GM18907 (cell line): ENCODE results near the gene PCDHGB2.
"Not testable (repeated sequence)": the region's sequence is repeated elsewhere in the genome, so short reads cannot be mapped to it uniquely, and the experiment has no call there.

Experiments
- ATAC-seq: cut with Tn5 transposase; IDR thresholded peaks from one replicate; pipeline ENCODE4 v1.9.1; 2021; ENCODE audit warnings: mild to moderate bottlenecking, moderate library complexity; ENCODE audit not compliant: unreplicated experiment

The PCDHGB2 gene

DNA sequence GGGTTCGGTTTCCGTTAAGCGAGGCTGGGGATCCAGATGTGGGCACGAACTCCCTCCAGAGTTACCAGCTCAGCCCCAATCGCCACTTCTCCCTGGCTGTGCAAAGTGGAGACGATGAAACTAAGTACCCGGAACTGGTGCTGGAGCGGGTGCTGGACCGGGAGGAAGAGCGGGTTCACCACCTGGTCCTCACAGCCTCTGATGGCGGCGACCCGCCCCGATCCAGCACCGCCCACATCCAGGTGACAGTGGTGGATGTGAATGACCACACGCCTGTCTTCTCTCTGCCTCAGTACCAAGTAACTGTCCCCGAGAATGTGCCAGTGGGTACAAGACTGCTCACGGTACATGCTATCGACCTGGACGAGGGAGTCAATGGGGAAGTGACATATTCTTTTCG, 23.6 kb downstream of the PCDHGB2 start:
- ATAC-seq: no peak

DNA sequence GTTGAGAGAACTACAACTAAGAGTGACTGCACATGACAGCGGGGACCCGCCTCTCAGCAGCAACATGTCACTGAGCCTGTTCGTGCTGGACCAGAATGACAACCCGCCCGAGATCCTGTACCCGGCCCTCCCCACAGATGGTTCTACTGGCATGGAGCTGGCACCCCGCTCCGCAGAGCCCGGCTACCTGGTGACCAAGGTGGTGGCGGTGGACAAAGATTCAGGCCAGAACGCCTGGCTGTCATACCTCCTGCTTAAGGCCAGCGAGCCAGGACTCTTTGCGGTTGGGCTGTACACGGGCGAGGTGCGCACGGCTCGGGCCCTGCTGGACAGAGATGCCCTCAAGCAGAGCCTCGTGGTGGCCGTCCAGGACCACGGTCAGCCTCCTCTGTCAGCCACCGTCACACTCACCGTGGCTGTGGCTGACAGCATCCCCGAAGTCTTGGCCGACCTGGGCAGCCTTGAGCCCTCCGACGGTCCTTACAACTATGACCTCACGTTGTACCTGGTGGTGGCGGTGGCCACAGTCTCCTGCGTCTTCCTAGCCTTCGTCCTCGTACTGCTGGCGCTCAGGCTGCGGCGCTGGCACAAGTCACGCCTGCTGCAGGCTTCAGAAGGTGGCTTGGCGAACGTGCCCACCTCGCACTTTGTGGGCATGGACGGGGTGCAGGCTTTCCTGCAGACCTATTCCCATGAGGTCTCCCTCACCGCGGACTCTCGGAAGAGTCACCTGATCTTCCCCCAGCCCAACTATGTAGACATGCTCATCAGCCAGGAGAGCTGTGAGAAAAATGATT, 24.9 kb downstream of the PCDHGB2 start:
- no peak for ATAC-seq

DNA sequence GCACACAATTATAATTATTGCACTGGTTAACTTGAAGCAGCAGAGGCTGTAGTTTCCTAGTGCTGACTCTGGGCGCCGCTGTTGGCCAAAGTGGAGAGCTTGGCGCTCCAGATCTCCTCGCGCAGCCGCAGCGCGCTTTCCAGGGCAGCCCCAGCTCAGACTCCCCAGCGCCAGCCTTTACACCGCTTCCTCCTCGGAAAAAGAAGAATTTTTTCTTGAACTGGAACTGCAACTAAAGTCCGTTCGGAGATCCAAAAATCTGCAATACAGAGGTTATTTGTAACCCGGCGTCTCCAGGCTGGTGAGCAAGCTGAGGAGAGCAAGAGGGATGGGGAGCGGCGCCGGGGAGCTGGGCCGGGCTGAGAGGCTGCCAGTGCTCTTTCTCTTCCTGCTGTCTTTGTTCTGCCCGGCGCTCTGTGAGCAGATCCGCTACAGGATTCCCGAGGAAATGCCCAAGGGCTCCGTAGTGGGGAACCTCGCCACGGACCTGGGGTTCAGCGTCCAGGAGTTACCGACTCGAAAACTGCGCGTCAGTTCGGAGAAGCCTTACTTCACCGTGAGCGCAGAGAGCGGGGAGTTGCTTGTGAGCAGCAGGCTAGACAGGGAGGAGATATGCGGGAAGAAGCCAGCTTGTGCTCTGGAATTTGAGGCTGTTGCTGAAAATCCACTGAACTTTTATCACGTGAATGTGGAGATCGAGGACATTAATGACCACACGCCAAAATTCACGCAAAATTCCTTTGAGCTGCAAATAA, 27.9 kb downstream of the PCDHGB2 start, which contains the start of gene PCDHGB4:
TSS of gene PCDHGB4 (plus strand) at position 142 of the 755 bp plus-strand sequence. CDS start at position 329, 187 bp downstream.
- ATAC-seq: not testable (repeated sequence)

DNA sequence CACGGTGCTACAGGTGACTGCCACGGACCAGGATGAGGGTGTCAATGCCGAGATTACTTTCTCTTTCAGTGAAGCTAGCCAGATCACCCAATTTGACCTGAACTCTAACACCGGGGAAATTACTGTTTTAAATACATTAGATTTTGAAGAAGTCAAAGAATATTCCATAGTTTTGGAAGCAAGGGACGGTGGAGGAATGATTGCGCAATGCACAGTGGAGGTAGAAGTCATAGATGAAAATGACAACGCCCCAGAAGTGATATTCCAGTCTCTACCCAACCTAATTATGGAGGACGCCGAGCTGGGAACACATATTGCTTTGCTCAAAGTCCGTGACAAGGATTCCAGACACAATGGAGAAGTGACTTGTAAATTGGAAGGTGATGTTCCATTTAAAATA, 28.9 kb downstream of the PCDHGB2 start:
- ATAC-seq: no peak

DNA sequence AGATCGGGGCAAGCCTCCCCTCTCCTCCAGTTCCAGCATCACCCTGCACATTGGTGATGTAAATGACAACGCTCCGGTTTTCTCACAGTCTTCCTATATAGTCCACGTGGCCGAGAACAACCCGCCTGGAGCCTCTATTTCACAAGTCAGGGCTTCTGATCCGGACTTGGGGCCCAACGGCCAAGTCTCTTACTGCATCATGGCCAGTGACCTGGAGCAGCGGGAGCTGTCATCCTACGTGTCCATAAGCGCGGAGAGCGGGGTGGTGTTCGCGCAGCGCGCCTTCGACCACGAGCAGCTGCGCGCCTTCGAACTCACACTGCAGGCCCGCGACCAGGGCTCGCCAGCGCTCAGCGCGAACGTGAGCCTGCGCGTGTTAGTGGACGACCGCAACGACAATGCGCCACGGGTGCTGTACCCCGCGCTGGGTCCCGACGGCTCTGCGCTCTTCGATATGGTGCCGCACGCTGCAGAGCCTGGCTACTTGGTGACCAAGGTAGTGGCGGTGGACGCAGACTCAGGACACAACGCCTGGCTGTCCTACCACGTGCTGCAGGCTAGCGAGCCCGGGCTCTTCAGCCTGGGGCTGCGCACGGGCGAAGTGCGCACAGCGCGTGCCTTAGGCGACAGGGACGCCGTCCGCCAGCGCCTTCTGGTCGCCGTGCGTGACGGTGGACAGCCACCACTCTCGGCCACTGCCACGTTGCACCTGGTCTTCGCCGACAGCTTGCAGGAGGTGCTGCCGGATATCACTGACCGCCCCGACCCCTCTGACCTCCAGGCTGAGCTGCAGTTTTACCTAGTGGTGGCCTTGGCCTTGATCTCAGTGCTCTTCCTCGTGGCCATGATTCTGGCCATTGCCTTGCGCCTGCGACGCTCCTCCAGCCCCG, 29.6 kb downstream of the PCDHGB2 start:
- ATAC-seq: no peak

DNA sequence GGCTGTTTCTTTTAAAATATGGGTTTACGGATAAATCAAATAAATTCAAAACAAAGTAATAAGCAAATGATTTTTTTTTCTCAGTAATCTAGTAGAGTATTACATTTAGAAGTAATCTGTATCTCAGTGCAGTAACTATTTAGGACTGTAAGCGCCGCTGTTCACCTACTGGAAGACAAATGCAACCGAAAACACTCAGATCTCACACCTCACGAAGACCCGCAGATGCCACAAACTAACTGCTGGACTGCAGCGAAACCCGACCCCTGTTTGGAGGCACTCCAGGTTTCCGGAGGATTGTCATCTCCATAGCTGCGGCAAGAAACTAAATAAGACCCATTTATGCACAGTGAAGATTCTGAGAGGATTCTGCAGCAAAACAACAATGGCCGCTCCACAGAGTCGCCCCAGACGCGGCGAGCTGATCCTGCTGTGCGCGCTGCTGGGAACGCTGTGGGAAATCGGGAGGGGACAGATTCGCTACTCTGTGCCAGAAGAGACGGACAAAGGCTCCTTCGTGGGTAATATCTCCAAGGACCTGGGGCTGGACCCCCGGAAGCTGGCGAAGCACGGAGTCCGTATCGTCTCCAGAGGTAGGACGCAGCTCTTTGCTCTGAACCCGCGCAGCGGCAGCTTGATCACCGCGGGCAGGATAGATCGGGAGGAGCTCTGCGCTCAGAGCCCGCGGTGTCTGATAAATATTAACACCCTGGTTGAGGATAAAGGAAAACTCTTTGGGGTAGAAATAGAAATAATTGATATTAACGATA, 32.8 kb downstream of the PCDHGB2 start, which contains the start of gene PCDHGA8:
TSS of gene PCDHGA8 (plus strand) at position 205 of the 770 bp plus-strand sequence. CDS start at position 386, 181 bp downstream.
- no peak for ATAC-seq

- ATAC-seq: no peak
Measured at GRCh38 chr5:141393267-141393666, 33.5 kb downstream of the PCDHGB2 start.

- ATAC-seq: not testable (repeated sequence)
Measured at GRCh38 chr5:141394401-141395187, 34.8 kb downstream of the PCDHGB2 start.

- peak; percentile 58 for ATAC-seq
Measured at GRCh38 chr5:141397756-141398551, 38.2 kb downstream of the PCDHGB2 start, which contains the start of gene PCDHGB5. TSS of gene PCDHGB5 (plus strand) at chr5:141397947. CDS start at chr5:141398128, 181 bp downstream.

DNA sequence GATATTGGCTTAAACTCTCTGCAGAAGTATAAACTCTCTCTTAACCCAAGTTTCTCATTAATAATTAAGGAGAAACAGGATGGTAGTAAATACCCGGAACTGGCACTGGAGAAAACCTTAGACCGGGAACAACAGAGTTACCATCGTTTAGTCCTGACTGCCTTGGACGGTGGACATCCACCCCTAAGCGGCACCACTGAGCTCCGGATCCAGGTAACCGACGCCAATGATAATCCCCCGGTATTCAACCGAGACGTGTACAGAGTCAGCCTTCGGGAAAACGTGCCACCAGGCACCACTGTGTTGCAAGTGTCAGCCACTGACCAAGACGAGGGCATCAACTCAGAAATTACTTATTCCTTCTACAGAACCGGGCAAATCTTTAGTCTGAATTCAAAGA, 38.8 kb downstream of the PCDHGB2 start:
- ATAC-seq: no peak

DNA sequence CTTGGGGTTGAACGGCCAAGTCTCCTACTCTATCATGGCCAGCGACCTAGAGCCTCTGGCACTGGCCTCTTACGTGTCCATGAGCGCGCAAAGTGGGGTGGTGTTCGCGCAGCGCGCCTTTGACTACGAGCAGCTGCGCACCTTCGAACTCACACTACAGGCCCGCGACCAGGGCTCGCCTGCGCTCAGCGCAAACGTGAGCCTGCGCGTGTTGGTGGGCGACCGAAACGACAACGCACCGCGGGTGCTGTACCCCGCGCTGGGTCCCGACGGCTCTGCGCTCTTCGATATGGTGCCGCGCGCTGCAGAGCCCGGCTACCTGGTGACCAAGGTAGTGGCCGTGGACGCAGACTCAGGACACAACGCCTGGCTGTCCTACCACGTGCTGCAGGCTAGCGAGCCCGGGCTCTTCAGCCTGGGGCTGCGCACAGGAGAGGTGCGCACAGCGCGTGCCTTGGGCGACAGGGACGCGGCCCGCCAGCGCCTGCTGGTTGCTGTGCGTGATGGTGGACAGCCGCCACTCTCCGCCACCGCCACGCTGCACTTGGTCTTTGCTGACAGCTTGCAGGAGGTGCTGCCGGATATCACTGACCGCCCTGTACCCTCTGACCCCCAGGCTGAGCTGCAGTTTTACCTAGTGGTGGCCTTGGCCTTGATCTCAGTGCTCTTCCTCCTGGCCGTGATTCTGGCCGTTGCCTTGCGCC, 39.9 kb downstream of the PCDHGB2 start:
- no peak for ATAC-seq

- ATAC-seq: no peak
Measured at GRCh38 chr5:141402553-141403243, 42.9 kb downstream of the PCDHGB2 start, which contains the start of gene PCDHGA9. TSS of gene PCDHGA9 (plus strand) at chr5:141402778. CDS start at chr5:141402953, 175 bp downstream.

GRCh38 chr5:141403387-141403786, 43.6 kb downstream of the PCDHGB2 start:
- no peak for ATAC-seq

- peak; percentile 67 for ATAC-seq
Measured at GRCh38 chr5:141407790-141408505, 48.2 kb downstream of the PCDHGB2 start, which contains the start of gene PCDHGB6. TSS of gene PCDHGB6 (plus strand) at chr5:141408021. CDS start at chr5:141408203, 182 bp downstream.

DNA sequence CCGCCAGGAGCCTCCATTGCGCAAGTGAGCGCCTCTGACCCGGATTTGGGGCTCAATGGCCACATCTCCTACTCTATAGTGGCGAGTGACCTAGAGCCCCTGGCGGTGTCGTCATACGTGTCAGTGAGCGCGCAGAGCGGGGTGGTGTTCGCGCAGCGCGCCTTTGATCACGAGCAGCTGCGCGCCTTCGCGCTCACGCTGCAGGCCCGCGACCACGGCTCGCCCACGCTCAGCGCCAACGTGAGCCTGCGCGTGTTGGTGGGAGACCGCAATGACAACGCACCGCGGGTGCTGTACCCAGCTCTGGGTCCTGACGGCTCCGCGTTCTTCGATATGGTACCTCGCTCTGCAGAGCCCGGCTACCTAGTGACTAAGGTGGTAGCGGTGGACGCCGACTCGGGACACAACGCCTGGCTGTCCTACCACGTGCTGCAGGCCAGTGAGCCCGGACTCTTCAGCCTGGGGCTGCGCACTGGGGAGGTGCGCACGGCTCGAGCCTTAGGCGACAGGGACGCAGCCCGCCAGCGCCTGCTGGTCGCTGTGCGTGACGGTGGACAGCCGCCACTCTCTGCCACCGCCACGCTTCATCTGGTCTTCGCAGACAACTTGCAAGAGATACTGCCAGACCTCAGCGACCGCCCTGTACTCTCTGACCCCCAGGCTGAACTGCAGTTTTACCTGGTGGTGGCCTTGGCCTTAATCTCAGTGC, 50.0 kb downstream of the PCDHGB2 start:
- ATAC-seq: no peak

DNA sequence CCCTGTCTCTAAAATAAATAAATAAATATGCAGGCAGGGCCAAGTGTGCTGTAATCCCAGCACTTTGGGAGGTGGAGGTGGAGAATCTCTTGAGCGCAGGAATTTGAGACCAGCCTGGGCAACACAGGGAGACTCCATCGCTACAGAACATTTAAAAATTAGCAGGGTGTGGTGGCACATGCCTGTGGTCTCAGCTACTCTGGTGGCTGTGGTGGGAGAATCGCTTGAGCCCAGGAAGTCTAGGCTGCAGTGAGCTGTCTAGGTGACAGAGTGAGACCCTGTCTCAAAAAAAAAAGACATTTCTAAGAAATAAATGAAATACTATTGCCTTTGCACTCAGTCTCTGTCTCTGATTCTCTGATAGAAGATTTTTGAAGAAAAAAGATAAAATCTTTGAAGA, 51.8 kb downstream of the PCDHGB2 start:
- no peak for ATAC-seq
